GM12878 (cell line): Measurements from ENCODE around the gene KNSTRN. TPM values are rescaled to one million over a fixed set of nuclear protein-coding genes. Genes with fewer than 3 reads are reported as not detected.

ENCODE experiments used
- BACH1 ChIP-seq: fragments of 450-650 bp; IDR thresholded peaks from 2 replicates; pipeline ENCODE4 v1.6.1; 2017; ENCODE audit warnings: mild to moderate bottlenecking, borderline replicate concordance
- BHLHE40 ChIP-seq, 2 experiments: fragments of 450-650 bp in 1 of 2; IDR thresholded peaks; 2 replicates each; pipeline ENCODE4 v1.6.1; 2011 to 2017; ENCODE audit warnings: low read depth in 2 of 2, borderline replicate concordance in 1 of 2, improper control_type of control experiment in 1 of 2, low read length in 1 of 2, mild to moderate bottlenecking in 1 of 2
- EGR1 ChIP-seq, 2 experiments: IDR thresholded peaks; 1 replicate in 1 of 2; 2 replicates in 1 of 2; pipeline ENCODE4 v1.6.1; 2011 to 2012; ENCODE audit warnings: low read depth in 2 of 2, low read length in 2 of 2, borderline replicate concordance in 1 of 2, mild to moderate bottlenecking in 1 of 2, moderate library complexity in 1 of 2
- ETV6 ChIP-seq, 2 experiments: fragments of 450-650 bp in 1 of 2; IDR thresholded peaks in 1 of 2; conservative IDR thresholded peaks in 1 of 2; 2 replicates each; pipeline ENCODE4 v1.6.1; 2014; ENCODE audit warnings: antibody characterized with exemption in 1 of 2, borderline replicate concordance in 1 of 2, low read depth in 1 of 2, mild to moderate bottlenecking in 1 of 2, moderate library complexity in 1 of 2
- MEF2A ChIP-seq: IDR thresholded peaks from 2 replicates; pipeline ENCODE4 v1.6.1; 2011; ENCODE audit warnings: low read depth, mild to moderate bottlenecking, low read length, moderate library complexity; ENCODE audit not compliant: insufficient read depth
- MEF2B ChIP-seq: fragments of 450-650 bp; IDR thresholded peaks from 2 replicates; pipeline ENCODE4 v1.6.1; 2018; ENCODE audit warnings: mild to moderate bottlenecking, moderate library complexity; ENCODE audit not compliant: partially characterized antibody, poor library complexity, severe bottlenecking
- MXI1 ChIP-seq: fragments of 150-350 bp; IDR thresholded peaks from 2 replicates; pipeline ENCODE4 v1.6.1; 2011; ENCODE audit warnings: low read depth, mild to moderate bottlenecking, inconsistent platforms, low read length, improper control_type of control experiment
- MYB ChIP-seq: fragments of 150-350 bp; IDR thresholded peaks from 2 replicates; pipeline ENCODE4 v1.6.1; 2014; ENCODE audit warnings: mild to moderate bottlenecking, low read depth, low read length, borderline replicate concordance
- NFYA ChIP-seq: IDR thresholded peaks from 2 replicates; pipeline ENCODE4 v1.6.1; 2011; ENCODE audit warnings: low read depth, mild to moderate bottlenecking, low read length, improper control_type of control experiment, borderline replicate concordance
- NFYB ChIP-seq: IDR thresholded peaks from 2 replicates; pipeline ENCODE4 v1.6.1; 2011; ENCODE audit warnings: low read depth, mild to moderate bottlenecking, low read length, improper control_type of control experiment, moderate library complexity; ENCODE audit not compliant: insufficient read depth
- RAD51 ChIP-seq: fragments of 450-650 bp; IDR thresholded peaks from 2 replicates; pipeline ENCODE4 v1.6.1; 2016; ENCODE audit warnings: moderate library complexity, mild to moderate bottlenecking, inconsistent platforms
- RFX5 ChIP-seq: IDR thresholded peaks from 2 replicates; pipeline ENCODE4 v1.6.1; 2011; ENCODE audit warnings: low read depth, low read length, improper control_type of control experiment
- SIN3A ChIP-seq: IDR thresholded peaks from 2 replicates; pipeline ENCODE4 v1.6.1; 2012; ENCODE audit warnings: low read depth, low read length, improper control_type of control experiment
- SMARCA5 ChIP-seq: fragments of 450-650 bp; IDR thresholded peaks from 2 replicates; pipeline ENCODE4 v1.6.1; 2017; ENCODE audit warnings: mild to moderate bottlenecking
- SP1 ChIP-seq: IDR thresholded peaks from one replicate; pipeline ENCODE4 v1.6.1; 2011; ENCODE audit warnings: low read depth, low read length
- TAF1 ChIP-seq: IDR thresholded peaks from 2 replicates; pipeline ENCODE4 v1.6.1; 2011; ENCODE audit warnings: mild to moderate bottlenecking, low read depth, low read length, borderline replicate concordance
- WRNIP1 ChIP-seq: IDR thresholded peaks from 2 replicates; pipeline ENCODE4 v1.6.1; 2011; ENCODE audit warnings: low read depth, low read length, improper control_type of control experiment, borderline replicate concordance
- polyA plus RNA-seq, 11 experiments: library from polyadenylated mRNA; depleted of rRNA in 4 of 11; unstranded in 6 of 11; stranded (reverse) in 5 of 11; fragments of >200 nt; fragmentation: Nextera tagmentation in 4 of 11; fragmentation: Illumina TruSeq in 1 of 11; extraction: Ambion mirVana in 4 of 11; extraction: Trizol in 1 of 11; gene quantifications; 1 replicate in 1 of 11; 2 replicates in 10 of 11; pipeline versions ENCODE4 v1.2.1 to v1.2.3, GENCODE V29; 2011 to 2016; ENCODE audit warnings: inconsistent platforms in 2 of 11, missing spikeins in 2 of 11, low read depth in 1 of 11
- total RNA-seq, 4 experiments: library from RNA; depleted of rRNA in 3 of 4; stranded (reverse); fragments of >200 nt in 3 of 4; fragmentation: Illumina TruSeq in 1 of 4; extraction: Trizol in 1 of 4; gene quantifications; 2 replicates each; pipeline versions ENCODE4 v1.2.1 to v1.2.3, GENCODE V29; 2013 to 2021
- TF ChIP-seq, protein P1 (sequence below): fragments of 450-650 bp; conservative IDR thresholded peaks from 2 replicates; pipeline ENCODE4 v1.6.1; 2017; ENCODE audit warnings: mild to moderate bottlenecking, moderate library complexity
- TF ChIP-seq, protein P2 (sequence below): IDR thresholded peaks from 2 replicates; pipeline ENCODE4 v1.6.1; 2012; ENCODE audit warnings: low read length, inconsistent platforms
- TF ChIP-seq, protein P3 (sequence below): fragments of 150-350 bp; IDR thresholded peaks from 2 replicates; pipeline ENCODE4 v1.6.1; 2016; ENCODE audit warnings: low read depth, low read length
- TF ChIP-seq, protein P4 (sequence below): IDR thresholded peaks from 2 replicates; pipeline ENCODE4 v1.6.1; 2012; ENCODE audit warnings: low read depth, low read length, improper control_type of control experiment

Gene KNSTRN
- total and polyA plus RNA-seq, 10 of the 15 experiments (the other 5 are each of a cell fraction or from before 2014, with no cell fraction given): 30.3 to 72.1 (median 47.1) TPM

DNA sequence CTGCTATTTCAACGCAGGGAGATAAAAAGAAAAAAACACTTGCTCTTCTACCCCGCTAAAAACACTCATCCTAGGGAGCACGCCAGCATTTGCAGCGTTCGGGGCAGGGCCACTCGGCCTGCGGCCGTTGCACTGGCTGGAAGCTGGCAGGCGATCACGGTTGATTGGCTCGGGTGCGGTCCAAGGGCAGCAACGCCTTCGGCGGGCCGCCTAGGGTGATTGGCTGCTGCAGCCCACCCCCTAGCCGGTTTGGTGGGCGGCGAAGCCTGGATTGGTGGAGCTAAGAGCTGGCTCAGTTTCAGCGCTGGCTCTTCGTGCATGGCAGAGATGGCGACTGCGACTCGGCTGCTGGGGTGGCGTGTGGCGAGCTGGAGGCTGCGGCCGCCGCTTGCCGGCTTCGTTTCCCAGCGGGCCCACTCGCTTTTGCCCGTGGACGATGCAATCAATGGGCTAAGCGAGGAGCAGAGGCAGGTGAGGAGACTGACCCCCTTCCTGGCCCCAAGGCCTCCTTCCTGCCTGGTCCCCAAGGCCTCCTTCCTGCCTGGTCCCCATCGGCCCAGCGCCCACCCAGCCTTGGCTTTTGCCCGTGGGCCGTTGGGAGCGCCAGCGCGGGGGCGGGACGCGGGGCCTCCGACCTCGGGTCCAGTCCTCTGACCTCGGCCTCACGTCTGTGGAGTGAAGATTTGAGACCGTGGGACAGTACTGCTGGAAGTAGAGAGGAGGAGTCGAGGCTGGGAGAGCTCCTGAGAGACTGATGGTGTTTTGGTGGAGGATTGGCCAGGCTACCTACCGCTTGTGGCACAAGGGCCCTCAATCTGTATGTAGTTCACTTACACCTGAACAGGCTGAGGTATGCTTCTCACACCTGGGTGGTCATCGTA is 23.2 kb downstream of the KNSTRN start, which contains the start of gene IVD (continued):
- 0 out of 2 replicates have a peak, but pooled peaks have one; percentile 6 for TF ChIP-seq BACH1
- TF ChIP-seq, protein P1, sequence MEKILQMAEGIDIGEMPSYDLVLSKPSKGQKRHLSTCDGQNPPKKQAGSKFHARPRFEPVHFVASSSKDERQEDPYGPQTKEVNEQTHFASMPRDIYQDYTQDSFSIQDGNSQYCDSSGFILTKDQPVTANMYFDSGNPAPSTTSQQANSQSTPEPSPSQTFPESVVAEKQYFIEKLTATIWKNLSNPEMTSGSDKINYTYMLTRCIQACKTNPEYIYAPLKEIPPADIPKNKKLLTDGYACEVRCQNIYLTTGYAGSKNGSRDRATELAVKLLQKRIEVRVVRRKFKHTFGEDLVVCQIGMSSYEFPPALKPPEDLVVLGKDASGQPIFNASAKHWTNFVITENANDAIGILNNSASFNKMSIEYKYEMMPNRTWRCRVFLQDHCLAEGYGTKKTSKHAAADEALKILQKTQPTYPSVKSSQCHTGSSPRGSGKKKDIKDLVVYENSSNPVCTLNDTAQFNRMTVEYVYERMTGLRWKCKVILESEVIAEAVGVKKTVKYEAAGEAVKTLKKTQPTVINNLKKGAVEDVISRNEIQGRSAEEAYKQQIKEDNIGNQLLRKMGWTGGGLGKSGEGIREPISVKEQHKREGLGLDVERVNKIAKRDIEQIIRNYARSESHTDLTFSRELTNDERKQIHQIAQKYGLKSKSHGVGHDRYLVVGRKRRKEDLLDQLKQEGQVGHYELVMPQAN: 0 out of 2 replicates have a peak, but pooled peaks have one; percentile 75
- peak; percentile 73; the same call in 1 of the 2 replicates for TF ChIP-seq MXI1
- peak; percentile 73; the same call in 1 of the 2 replicates for TF ChIP-seq RFX5
- TF ChIP-seq SIN3A: peak; percentile 52; the same call in 1 of the 2 replicates
- TF ChIP-seq, protein P2, sequence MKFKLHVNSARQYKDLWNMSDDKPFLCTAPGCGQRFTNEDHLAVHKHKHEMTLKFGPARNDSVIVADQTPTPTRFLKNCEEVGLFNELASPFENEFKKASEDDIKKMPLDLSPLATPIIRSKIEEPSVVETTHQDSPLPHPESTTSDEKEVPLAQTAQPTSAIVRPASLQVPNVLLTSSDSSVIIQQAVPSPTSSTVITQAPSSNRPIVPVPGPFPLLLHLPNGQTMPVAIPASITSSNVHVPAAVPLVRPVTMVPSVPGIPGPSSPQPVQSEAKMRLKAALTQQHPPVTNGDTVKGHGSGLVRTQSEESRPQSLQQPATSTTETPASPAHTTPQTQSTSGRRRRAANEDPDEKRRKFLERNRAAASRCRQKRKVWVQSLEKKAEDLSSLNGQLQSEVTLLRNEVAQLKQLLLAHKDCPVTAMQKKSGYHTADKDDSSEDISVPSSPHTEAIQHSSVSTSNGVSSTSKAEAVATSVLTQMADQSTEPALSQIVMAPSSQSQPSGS: no peak
- peak; percentile 97 for TF ChIP-seq NFYB
- 0 out of 3 replicates have a peak, but pooled peaks of 1 of the 2 experiments have one; percentile 48 for TF ChIP-seq EGR1 (IDR thresholded peaks at IDR 0.05; ENCODE audit: borderline replicate concordance in 1 of 2, low read depth in 2 of 2, low read length in 2 of 2)
- TF ChIP-seq SP1: peak; percentile 96
- TF ChIP-seq SMARCA5: 0 out of 2 replicates have a peak, but pooled peaks have one; percentile 38
- TF ChIP-seq, protein P3, sequence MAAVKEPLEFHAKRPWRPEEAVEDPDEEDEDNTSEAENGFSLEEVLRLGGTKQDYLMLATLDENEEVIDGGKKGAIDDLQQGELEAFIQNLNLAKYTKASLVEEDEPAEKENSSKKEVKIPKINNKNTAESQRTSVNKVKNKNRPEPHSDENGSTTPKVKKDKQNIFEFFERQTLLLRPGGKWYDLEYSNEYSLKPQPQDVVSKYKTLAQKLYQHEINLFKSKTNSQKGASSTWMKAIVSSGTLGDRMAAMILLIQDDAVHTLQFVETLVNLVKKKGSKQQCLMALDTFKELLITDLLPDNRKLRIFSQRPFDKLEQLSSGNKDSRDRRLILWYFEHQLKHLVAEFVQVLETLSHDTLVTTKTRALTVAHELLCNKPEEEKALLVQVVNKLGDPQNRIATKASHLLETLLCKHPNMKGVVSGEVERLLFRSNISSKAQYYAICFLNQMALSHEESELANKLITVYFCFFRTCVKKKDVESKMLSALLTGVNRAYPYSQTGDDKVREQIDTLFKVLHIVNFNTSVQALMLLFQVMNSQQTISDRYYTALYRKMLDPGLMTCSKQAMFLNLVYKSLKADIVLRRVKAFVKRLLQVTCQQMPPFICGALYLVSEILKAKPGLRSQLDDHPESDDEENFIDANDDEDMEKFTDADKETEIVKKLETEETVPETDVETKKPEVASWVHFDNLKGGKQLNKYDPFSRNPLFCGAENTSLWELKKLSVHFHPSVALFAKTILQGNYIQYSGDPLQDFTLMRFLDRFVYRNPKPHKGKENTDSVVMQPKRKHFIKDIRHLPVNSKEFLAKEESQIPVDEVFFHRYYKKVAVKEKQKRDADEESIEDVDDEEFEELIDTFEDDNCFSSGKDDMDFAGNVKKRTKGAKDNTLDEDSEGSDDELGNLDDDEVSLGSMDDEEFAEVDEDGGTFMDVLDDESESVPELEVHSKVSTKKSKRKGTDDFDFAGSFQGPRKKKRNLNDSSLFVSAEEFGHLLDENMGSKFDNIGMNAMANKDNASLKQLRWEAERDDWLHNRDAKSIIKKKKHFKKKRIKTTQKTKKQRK: peak; percentile 63
- TF ChIP-seq WRNIP1: no peak
- no peak for TF ChIP-seq RAD51
- TF ChIP-seq NFYA: peak; percentile 58; the same call in 1 of the 2 replicates
- no peak for TF ChIP-seq ETV6 (conservative IDR thresholded peaks at IDR 0.05 in 1 of 2, IDR thresholded peaks at IDR 0.05 in 1 of 2; ENCODE audit: borderline replicate concordance in 1 of 2, low read depth in 1 of 2)
- TF ChIP-seq MEF2A: no peak
- TF ChIP-seq MEF2B: no peak
- TF ChIP-seq, protein P4, sequence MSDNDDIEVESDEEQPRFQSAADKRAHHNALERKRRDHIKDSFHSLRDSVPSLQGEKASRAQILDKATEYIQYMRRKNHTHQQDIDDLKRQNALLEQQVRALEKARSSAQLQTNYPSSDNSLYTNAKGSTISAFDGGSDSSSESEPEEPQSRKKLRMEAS: peak; percentile 65; the same call in 1 of the 2 replicates
- peak; percentile 69 for TF ChIP-seq TAF1
- TF ChIP-seq MYB: no peak
- peak; percentile 9 to 71; a peak in 2 of 4 replicates for TF ChIP-seq BHLHE40 (IDR thresholded peaks at IDR 0.05; ENCODE audit: borderline replicate concordance in 1 of 2, low read depth in 2 of 2, low read length in 1 of 2)
